GM12892 (cell line): ENCODE measurements around the gene LAMA4.

ENCODE experiments used
- POLR2A ChIP-seq: IDR thresholded peaks from 2 replicates; pipeline ENCODE4 v1.6.1; 2011; ENCODE audit warnings: low read depth, low read length, control low read depth
- POLR2AphosphoS5 ChIP-seq: IDR thresholded peaks from 2 replicates; pipeline ENCODE4 v1.6.1; 2011; ENCODE audit warnings: low read depth, low read length, control low read depth
- TAF1 ChIP-seq: IDR thresholded peaks from 2 replicates; pipeline ENCODE4 v1.6.1; 2011; ENCODE audit warnings: low read depth, mild to moderate bottlenecking, control low read depth, low read length, borderline replicate concordance

DNA sequence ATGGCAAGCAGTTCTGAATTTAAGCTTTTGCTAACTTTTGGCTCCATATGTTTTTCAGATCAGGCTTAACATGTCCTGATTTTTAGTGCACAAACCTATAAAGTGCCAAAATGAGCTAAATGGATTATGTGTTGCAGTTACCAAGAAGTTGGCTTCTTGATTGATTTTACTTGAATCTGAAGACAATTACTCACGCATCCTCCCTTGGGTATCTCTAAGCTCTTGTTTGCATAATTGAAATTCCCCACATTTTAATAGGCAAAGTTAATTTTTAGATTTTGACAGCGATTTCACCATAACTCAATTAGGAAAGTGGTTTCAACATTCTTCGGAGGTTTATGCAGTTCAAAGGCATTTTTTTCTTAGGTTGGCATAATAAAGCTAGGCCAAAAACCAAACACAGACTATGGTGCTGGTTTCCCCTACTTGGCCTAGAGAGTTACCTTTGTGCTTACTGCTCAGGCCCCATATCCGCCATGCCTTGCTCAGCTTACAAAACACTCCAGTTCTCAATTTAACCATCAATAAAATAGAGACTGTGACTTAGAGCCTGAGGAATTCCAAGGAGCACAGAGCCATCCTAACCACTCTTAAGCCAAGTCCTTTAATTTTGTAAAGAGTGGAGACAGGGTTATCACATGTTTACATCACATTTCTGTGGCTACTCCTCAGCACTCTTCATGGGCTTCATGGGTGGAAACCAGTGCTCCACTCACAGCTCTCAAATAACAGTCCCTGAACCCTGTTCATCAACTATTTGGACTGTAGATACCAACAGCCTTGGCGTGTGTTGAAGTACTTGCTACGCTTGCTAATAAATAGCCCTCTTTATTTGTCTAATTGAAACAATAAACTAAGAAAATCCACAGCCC lies 32.1 kb downstream of the LAMA4 start:
- no peak for TF ChIP-seq POLR2A
- no peak for TF ChIP-seq POLR2AphosphoS5
- no peak for TF ChIP-seq TAF1
